Stimulated activated CD4-positive, alpha-beta T cell treated with anti-CD3 and anti-CD28 coated beads, Interleukin-1b, Interleukin-23, amount 100 ng/mL, for 4 hours (primary cell): ENCODE results near the gene RSKR.
"Not testable (repeated sequence)": the region's sequence is repeated elsewhere in the genome, so short reads cannot be mapped to it uniquely, and the experiment has no call there.

Experiments
- DNase-seq, 2 donors: peaks; one replicate each; pipeline ENCODE4 v3.0.0-alpha.2; 2020; ENCODE audit warnings: low read depth in 2 of 2

The RSKR gene, protein sequence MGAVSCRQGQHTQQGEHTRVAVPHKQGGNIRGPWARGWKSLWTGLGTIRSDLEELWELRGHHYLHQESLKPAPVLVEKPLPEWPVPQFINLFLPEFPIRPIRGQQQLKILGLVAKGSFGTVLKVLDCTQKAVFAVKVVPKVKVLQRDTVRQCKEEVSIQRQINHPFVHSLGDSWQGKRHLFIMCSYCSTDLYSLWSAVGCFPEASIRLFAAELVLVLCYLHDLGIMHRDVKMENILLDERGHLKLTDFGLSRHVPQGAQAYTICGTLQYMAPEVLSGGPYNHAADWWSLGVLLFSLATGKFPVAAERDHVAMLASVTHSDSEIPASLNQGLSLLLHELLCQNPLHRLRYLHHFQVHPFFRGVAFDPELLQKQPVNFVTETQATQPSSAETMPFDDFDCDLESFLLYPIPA

DNA sequence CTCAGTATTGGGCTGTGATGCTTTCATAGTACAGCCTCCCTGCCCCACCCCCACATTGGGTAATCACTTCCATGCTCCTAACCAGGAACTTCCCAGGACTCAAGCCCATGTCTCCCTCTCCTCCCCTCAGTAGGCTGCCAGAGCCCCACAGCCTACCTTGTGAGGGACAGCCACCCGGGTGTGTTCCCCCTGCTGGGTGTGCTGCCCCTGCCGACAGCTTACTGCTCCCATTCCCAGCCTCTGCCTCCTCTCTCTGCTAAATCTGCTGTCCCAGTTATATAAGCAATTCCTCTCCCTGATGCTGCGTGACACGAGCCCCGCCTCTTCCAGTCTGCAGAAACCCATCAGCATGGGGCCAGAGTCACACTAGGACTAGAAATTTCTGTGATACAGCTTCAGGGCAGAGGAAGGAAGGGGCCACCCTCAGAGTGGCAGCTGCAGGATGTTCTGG, at the start of gene RSKR:
TSS of gene RSKR (minus strand) at position 255 of the 451 bp plus-strand sequence. CDS start at position 231, 24 bp downstream.
- no peak for DNase-seq

DNA sequence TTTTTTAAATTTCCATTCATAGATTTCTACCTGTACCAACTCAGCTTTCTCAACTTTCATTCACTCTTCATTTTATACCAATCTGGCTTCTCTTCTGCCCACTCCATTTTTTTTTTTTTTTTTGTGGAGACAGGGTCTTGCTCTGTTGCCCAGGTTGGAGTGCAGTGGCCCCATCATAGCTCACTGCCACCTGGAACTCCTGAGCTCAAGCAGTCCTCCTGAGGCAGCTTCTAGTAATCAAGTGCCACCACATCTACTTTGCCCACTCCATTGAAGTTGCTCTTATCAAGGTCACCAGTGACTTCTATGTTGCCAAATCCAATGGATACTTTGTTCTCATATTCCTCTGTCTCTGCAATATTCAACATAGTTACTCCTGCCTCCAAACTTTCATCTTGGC, 49.7 kb upstream of the RSKR start:
- DNase-seq, result no peak

DNA sequence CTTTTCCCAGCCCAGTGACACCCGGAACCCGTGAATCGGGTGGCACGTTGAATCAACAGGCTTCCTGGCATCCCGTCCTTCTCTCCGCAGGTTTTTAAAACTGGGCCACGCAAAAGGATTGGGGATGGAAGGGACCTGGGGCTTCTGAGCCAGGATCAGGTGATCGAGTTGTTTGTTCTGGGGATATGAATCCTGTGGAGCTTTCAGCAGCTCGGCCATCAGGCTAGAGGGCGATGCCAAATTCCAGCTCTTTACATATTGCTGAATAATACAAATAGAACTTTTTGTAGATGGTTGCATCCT, 48.5 kb upstream of the RSKR start:
- no peak for DNase-seq

DNA sequence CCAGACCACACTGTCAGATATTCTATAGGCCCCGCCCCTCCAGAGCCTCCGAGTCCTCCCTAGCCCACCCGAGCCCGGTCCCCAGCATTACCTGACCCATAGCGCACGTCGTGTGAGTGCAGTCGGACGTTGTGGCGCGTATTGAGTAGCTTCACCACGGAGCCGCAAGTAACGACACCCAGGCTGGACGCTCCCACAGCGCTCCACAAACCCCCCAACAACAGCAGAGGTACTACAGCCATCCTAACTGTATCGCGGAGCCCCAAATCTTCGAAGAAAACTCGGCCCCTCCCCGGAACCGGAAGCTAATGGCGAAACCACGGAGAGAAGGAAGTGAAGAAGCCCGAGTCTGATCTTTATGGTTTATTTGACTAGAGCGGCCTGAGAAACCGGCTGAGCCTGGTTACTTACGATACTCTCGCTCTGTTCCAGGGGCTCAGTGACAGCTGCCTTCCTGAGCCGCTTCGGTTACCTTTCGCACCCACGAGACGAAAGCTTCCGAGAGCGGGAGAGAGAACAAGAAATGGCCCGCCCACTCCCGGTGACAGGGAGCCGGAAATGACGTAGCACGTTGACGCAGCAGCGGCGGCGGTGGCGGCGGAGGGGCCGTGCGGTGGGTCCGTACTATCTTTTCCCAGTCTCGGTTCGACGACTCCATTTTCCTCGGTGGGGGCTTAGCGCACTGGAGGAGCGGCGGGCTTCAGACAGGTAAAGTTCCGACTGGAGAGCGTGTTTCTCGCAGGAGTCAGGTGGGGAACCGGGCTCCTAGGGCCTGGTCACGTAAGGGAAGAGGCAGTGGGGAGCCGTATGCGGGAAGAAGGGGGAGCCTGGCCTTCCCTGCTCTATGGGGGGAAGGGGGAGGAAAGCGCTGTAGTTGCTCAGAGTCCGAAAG, 47.9 kb upstream of the RSKR start, which contains the start of the genes SDF2 and SUPT6H:
TSS of gene SDF2 (minus strand) at position 272 of the 892 bp plus-strand sequence. CDS start at position 242, 30 bp downstream.
TSS of gene SUPT6H (plus strand) at position 571 of the 892 bp plus-strand sequence. CDS start 11,197 bp downstream, outside the sequence.
- peak; percentile 90 to 92 for DNase-seq

DNA sequence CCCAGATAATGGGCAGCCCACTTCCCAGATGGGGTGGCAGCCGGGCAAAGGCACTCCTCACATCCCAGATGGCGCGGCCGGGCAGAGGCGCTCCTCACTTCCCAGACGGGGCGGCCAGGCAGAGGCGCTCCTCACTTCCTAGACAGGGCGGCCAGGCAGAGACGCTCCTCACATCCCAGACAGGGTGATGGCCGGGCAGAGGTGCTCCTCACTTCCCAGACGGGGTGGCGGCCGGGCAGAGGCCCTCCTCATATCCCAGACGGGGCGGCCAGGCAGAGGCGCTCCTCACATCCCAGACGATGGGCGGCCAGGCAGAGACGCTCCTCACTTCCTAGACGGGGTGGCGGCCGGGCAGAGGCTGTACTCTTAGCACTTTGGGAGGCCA, 45.5 kb upstream of the RSKR start:
- DNase-seq, result not testable (repeated sequence)

DNA sequence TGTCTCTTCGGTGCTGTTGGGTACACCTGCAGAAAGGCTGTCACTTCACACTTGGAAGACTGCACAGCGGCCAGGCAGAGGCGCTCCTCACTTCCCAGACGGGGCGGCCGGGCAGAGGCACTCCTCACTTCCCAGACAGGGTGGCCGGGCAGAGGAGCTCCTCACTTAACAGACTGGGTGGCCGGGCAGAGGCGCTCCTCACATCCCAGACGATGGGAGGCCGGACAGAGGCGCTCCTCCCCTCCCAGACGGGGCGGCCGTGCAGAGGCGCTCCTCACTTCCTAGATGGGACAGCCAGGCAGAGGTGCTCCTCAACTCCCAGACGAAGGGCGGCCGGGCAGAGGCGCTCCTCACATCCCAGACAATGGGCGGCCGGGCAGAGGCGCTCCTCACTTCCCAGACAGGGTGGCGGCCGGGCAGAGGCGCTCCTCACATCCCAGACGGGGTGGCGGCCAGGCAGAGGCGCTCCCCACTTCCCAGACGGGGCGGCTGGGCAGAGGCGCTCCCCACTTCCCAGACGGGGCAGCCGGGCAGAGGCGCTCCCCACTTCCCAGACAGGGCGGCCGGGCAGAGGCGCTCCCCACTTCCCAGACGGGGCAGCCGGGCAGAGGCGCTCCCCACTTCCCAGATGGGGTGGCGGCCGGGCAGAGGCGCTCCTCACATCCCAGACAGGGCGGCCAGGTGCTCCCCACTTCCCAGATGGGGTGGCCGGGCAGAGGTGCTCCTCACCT, 44.9 kb upstream of the RSKR start:
- not testable (repeated sequence) for DNase-seq

DNA sequence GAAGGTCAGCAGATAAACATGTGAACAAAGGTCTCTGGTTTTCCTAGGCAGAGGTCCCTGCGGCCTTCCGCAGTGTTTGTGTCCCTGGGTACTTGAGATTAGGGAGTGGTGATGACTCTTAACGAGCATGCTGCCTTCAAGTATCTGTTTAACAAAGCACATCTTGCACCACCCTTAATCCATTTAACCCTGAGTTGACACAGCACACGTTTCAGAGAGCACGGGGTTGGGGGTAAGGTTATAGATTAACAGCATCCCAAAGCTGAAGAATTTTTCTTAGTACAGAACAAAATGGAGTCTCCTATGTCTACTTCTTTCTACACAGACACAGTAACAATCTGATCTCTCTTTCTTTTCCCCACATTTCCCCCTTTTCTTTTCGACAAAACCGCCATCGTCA, 44.4 kb upstream of the RSKR start:
- not testable (repeated sequence) for DNase-seq

DNA sequence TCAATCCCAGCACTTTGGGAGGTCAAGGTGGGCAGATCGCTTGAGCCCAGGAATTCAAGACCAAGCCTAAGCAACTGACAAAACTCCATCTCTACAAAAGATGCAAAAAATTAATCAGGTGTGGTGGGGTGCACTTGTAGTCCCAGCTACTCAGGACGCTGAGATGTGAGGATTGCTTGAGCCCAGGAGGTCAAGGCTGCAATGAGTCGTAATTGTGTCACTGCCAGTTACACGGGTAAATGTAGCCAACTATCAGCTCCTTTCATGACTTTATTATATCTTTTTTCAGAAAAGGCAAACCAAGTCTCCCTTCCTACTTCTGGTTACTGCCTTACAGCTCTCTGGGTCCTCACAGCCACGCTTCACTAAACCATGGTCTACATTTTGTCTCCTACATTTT, 43.8 kb upstream of the RSKR start:
- no peak for DNase-seq

DNA sequence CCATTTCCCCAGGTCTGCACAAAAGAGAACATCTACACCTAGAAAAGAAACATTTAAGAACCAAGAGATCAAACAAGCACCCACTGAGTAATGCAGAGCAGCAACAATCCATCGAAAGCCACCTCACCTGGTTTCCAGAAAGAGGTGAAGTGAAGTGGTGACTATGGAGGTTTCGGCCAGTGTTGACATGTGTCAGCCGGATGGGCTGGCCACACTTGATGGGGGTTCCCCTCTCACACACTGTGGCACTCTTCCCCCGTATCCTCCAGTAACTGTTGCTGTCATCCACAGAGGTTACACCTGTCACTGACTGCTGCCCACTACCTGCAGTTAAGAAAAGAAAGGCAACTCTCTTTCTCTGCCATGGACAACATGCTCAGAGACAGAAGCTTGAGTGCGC, 41.2 kb upstream of the RSKR start:
- no peak for DNase-seq

- DNase-seq, result no peak
These were observed 34.7 kb upstream of the RSKR start for GRCh38 chr17:28648698-28649097.

GRCh38 chr17:28646039-28646754, 32.2 kb upstream of the RSKR start:
- DNase-seq, result no peak

GRCh38 chr17:28645576-28645939, 31.6 kb upstream of the RSKR start:
- no peak for DNase-seq

- DNase-seq, result peak; percentile 91
These were observed 31.0 kb upstream of the RSKR start, which contains the start of gene BLTP2 for GRCh38 chr17:28644787-28645575. TSS of gene BLTP2 (minus strand) at chr17:28645158. CDS start at chr17:28645056, 102 bp downstream.

- no peak for DNase-seq
These were observed 30.2 kb upstream of the RSKR start for GRCh38 chr17:28643983-28644786.

DNA sequence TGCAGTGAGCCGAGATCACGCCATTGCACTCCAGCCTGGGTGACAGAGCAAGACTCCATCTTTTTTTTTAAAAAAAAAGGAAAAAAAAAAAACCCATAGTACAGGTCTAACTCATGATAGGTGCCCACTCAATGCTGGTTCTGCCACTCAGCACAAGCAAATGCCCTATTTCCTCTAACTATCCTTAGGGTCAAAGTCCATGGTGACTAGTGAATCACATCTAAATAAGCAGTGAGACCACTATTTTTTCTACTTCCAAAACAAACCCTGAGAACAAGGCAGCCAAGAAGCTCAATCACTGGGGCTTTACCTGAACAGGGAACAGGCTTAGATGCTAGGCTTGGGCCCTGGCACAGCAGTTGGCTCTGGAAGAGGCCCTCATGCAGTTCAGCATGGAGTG, 27.6 kb upstream of the RSKR start:
- no peak for DNase-seq

GRCh38 chr17:28635506-28635905, 21.5 kb upstream of the RSKR start:
- DNase-seq, result no peak

- no peak for DNase-seq
These were observed 20.4 kb upstream of the RSKR start for GRCh38 chr17:28634206-28634865.

DNA sequence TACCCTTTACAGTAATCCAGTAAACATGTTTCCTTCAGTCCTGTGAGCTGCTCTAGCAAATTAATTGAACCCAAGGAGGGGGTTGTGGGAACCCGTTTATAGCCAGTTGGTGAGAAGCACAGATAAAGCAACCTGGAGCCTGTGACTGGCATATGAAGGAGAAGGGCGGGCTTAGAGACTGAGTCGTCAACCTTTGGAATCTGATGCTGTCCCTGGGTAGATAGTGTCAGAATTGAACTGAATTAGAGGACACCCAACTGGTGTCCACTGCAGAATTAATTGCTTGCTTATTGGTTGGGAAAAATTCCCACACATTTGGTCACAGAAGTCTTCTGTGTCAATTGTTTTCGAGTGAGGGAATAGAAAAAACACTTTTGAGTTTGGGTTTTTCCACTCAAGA, 12.8 kb upstream of the RSKR start:
- no peak for DNase-seq

- DNase-seq, result no peak
These were observed 10.2 kb upstream of the RSKR start for GRCh38 chr17:28624148-28624547.
